IPS-18a (cell line): ENCODE measurements around the gene EFNB3.

ENCODE experiments used
- H3K27ac ChIP-seq: one replicate; pipeline ENCODE4 v1.5.1; 2013; ENCODE audit warnings: low read length
- H3K27me3 ChIP-seq: one replicate; pipeline ENCODE4 v1.6.1; 2013; ENCODE audit warnings: mild to moderate bottlenecking, low read length; ENCODE audit not compliant: control insufficient read depth, insufficient read depth
- H3K36me3 ChIP-seq: one replicate; pipeline ENCODE4 v1.6.1; 2013; ENCODE audit warnings: low read depth, low read length; ENCODE audit not compliant: control insufficient read depth
- H3K4me1 ChIP-seq: one replicate; pipeline ENCODE4 v1.6.1; 2013; ENCODE audit warnings: low read depth, low read length; ENCODE audit not compliant: control insufficient read depth
- H3K4me3 ChIP-seq: one replicate; pipeline ENCODE4 v1.5.1; 2013; ENCODE audit warnings: low read length
- H3K9ac ChIP-seq: one replicate; pipeline ENCODE4 v1.6.1; 2013; ENCODE audit warnings: mild to moderate bottlenecking, low read length, moderate library complexity
- H3K9me3 ChIP-seq: one replicate; pipeline ENCODE4 v1.6.1; 2013; ENCODE audit warnings: low read depth, low read length; ENCODE audit not compliant: control insufficient read depth

The EFNB3 gene

DNA sequence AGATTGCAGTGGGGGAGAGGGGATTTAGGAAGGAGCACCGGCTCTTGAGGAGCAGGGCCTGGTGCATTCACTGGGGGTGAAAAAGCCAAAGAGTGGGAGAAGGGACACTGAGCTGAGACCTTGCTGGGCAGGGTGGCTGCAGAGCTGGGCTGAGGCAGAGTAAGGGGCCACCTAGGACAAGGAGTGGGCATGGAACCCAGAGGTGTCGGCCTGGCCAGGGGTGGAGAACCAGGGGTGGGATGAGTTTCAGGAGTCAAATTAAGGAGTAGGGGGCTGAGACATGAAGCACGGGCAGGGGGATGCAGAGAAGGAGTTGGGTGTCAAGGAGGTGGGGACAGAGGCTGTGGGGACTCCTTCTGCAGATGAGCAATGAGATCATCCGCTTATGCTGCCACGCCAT lies 32.6 kb downstream of the EFNB3 start:
- Histone ChIP-seq H3K4me3 (no peak overlapping the region), H3K9me3 (no peaks in the 10 kb centered on the region), H3K27ac (no peak overlapping the region), H3K27me3 (peaks cover 7% of the 10 kb centered on the region), H3K36me3 (no peaks in the 10 kb centered on the region), H3K9ac (no peak overlapping the region), H3K4me1 (no peaks in the 10 kb centered on the region)

DNA sequence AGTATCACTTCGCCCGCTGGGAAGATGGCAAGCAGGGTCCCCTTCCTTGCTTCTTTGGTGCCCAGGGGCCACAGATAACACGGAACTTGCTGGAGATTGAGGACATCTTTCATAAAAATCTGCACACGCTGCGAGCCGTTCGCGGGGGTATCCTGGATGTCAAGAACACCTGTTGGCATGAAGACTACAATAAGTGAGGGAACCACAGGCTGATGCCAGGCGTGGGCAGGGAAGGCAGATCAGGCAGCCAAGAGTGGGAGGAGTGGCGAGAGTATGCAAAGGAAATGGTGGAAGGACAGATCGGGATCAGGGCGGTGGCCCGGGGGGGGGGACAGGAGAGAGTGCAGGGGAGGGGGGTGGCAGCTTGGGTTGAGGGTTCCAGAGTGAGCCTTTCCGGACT lies 34.7 kb downstream of the EFNB3 start:
- Histone ChIP-seq H3K9me3 (no peaks in the 10 kb centered on the region), H3K27ac (no peak overlapping the region), H3K4me3 (no peak overlapping the region), H3K9ac (no peak overlapping the region), H3K27me3 (peaks cover 7% of the 10 kb centered on the region), H3K36me3 (no peaks in the 10 kb centered on the region), H3K4me1 (no peaks in the 10 kb centered on the region)

GRCh38 chr17:7740481-7741001 lies 35.5 kb downstream of the EFNB3 start:
- Histone ChIP-seq H3K9me3 (no peaks in the 10 kb centered on the region), H3K4me1 (no peaks in the 10 kb centered on the region), H3K27me3 (peaks cover 7% of the 10 kb centered on the region), H3K36me3 (no peaks in the 10 kb centered on the region), H3K4me3 (no peak overlapping the region), H3K27ac (no peak overlapping the region), H3K9ac (no peak overlapping the region)

DNA sequence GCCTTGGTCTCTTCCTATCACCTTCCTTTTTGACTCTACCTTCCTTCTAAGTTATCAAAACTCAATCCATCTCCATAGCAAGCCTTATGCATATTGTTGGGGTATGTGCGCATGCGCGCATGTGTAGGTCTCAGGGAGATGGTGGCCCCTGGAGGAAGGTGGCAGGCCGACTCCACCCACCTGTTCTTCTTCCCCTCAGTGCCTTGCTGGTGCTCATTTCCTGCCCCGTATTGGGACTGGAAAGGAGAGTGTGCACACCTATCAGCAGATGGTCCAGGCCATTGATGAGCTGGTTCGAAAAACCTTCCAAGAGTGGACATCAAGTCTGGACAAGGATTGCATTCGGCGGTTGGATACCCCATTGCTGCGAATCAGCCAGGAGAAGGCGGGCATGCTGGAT lies 37.7 kb downstream of the EFNB3 start:
- no peak overlapping the region for H3K9ac ChIP-seq
- no peaks in the 10 kb centered on the region for H3K27me3 ChIP-seq
- no peaks in the 10 kb centered on the region for H3K36me3 ChIP-seq
- H3K4me3 ChIP-seq: no peak overlapping the region
- no peak overlapping the region for H3K27ac ChIP-seq
- H3K9me3 ChIP-seq: no peaks in the 10 kb centered on the region
- no peaks in the 10 kb centered on the region for H3K4me1 ChIP-seq

DNA sequence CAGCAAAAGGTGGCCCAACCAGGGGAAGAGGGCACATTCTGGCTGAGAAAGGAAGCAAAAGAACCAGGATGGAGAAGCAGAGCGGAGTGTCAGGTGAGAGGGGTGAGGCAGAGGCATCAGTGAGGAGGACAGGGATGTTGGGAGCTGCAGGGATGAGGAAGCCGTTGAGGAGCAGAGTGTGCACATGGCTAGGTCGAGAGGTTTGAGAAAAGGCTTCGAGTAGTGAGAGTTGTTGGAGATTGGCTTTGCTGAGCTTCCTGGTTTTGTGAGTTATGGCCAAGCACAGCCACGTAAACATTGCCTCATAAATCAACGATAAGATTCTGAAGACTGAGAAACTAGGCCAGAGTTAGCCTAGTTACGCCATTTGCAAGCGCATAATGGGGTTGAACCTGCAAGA lies 39.4 kb downstream of the EFNB3 start:
- no peaks in the 10 kb centered on the region for H3K4me1 ChIP-seq
- no peaks in the 10 kb centered on the region for H3K36me3 ChIP-seq
- no peak overlapping the region for H3K27ac ChIP-seq
- H3K4me3 ChIP-seq: no peak overlapping the region
- H3K9ac ChIP-seq: no peak overlapping the region
- no peaks in the 10 kb centered on the region for H3K9me3 ChIP-seq
- no peaks in the 10 kb centered on the region for H3K27me3 ChIP-seq

GRCh38 chr17:7745748-7746470 lies 40.9 kb downstream of the EFNB3 start:
- no peaks in the 10 kb centered on the region for H3K27me3 ChIP-seq
- H3K36me3 ChIP-seq: no peaks in the 10 kb centered on the region
- no peak overlapping the region for H3K27ac ChIP-seq
- no peaks in the 10 kb centered on the region for H3K4me1 ChIP-seq
- no peaks in the 10 kb centered on the region for H3K9me3 ChIP-seq
- no peak overlapping the region for H3K4me3 ChIP-seq
- H3K9ac ChIP-seq: no peak overlapping the region

DNA sequence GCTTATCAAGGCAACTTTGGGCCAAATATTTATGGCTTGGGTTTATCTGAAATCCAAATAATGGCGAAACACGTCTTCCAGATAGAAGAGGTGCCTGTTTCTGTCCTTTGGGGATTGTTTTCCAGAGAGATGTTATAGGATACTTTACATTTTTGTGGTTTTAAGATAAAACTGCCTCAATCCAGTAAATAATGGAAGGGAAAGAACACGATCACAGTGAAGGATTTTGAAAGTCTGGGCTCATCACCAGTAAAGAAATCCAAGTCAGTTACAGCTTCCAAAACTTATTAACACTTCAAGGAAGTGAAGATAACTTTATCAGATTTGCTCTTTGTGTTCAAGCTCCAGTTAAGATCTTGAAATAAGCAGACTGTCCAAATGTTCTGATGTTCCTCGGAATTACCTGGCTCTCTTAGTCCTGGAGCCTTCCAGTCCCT lies 42.7 kb downstream of the EFNB3 start:
- no peaks in the 10 kb centered on the region for H3K36me3 ChIP-seq
- no peaks in the 10 kb centered on the region for H3K9me3 ChIP-seq
- no peaks in the 10 kb centered on the region for H3K4me1 ChIP-seq
- no peaks in the 10 kb centered on the region for H3K27me3 ChIP-seq
- no peak overlapping the region for H3K4me3 ChIP-seq
- no peak overlapping the region for H3K9ac ChIP-seq
- H3K27ac ChIP-seq: no peak overlapping the region

- no peaks in the 10 kb centered on the region for H3K36me3 ChIP-seq
- H3K27me3 ChIP-seq: no peaks in the 10 kb centered on the region
- H3K27ac ChIP-seq: no peak overlapping the region
- no peaks in the 10 kb centered on the region for H3K4me1 ChIP-seq
- no peak overlapping the region for H3K9ac ChIP-seq
- H3K4me3 ChIP-seq: no peak overlapping the region
- no peaks in the 10 kb centered on the region for H3K9me3 ChIP-seq
Observed at GRCh38 chr17:7748076-7748775, 43.2 kb downstream of the EFNB3 start.

DNA sequence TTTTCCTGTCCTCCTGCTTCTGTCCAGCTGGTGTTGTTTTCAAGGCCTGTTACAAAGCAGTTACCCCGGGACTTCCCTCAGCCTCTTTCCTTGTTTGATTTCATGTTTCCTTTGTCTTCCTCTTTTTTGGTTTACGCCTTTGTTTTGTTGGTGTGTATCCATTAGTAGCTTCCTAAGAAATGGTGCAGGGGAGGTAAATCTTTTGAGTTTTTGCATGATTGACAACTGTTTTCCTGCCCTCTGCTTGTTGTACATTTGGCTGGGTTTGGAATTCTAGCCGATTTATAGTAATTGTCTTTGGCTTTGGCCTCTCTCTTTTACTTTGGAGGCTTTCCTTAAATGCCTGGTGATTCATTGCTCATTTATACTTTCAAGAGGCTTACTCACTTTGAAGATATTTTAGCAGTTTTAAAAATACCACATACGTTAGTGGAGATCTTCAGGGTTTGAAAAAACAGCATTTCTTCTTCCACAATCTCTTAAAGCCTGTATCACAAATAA lies 45.4 kb downstream of the EFNB3 start:
- Histone ChIP-seq H3K27me3 (no peaks in the 10 kb centered on the region), H3K4me3 (no peak overlapping the region), H3K9me3 (no peaks in the 10 kb centered on the region), H3K36me3 (no peaks in the 10 kb centered on the region), H3K27ac (no peak overlapping the region), H3K4me1 (peaks cover 2% of the 10 kb centered on the region), H3K9ac (no peak overlapping the region)

DNA sequence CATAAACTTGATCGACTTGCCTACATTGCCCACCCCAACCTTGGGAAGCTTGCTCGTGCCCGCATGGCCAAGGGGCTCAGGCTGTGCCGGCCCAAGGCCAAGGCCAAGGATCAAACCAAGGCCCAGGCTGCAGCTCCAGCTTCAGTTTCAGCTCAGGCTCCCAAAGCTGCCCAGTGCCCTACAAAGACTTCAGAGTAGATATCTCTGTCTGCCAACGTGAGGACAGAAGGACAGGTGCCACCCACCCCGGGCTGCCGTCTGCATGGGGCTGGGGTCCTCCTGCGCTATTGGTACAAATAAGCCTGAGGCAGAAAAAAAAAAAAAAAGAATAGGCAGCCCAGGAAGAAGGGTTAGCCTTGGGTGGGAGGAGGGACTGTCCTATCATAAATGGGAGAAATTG lies 49.7 kb downstream of the EFNB3 start:
- Histone ChIP-seq H3K9ac (no peak overlapping the region), H3K27me3 (no peaks in the 10 kb centered on the region), H3K4me3 (no peak overlapping the region), H3K36me3 (no peaks in the 10 kb centered on the region), H3K27ac (no peak overlapping the region), H3K9me3 (no peaks in the 10 kb centered on the region), H3K4me1 (peaks cover 3% of the 10 kb centered on the region)

- Histone ChIP-seq H3K4me1 (peaks cover 3% of the 10 kb centered on the region), H3K36me3 (no peaks in the 10 kb centered on the region), H3K27me3 (no peaks in the 10 kb centered on the region), H3K9me3 (no peaks in the 10 kb centered on the region), H3K4me3 (no peak overlapping the region), H3K27ac (no peak overlapping the region), H3K9ac (no peak overlapping the region)
Observed at GRCh38 chr17:7755095-7755890, 50.3 kb downstream of the EFNB3 start.
